Measurements from ENCODE around the gene KCND3. TPM values are rescaled to one million over a fixed set of nuclear protein-coding genes. Genes with fewer than 3 reads are reported as not detected.

The KCND3 gene
- total RNA-seq, 4 donors from 2014 or later = 1.4 to 3.5 (median 3.0) TPM

DNA sequence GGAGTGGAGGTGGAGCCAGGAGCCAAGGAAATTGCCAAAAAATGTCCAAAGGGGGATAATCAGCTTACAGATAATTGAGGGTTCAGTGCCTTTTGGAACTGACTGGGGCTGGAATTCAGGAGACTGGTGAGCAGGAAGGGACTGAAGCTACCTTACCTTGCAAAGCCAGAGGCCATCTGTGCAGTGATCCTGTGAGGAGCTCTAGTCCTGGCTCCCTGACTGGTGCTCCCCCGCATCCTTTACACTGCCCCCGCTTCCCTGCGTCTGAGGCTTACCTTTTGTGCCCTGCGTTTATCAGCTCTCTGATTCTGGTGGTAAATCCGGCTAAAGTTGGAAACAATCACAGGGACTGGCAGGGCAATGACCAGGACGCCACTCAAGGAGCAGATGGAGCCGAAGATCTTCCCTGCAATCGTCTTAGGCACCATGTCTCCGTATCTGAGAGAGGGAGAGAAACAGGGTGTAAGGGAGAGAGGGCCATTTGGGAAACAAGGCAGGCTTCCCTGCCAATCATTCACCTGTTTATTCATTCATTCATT, 202.7 kb downstream of the KCND3 start:
- peaks cover 6% of the 10 kb centered on the region for H3K27me3 ChIP-seq
- DNase-seq = no peak
- no peaks in the 10 kb centered on the region for H3K9me3 ChIP-seq
- no peaks in the 10 kb centered on the region for H3K36me3 ChIP-seq
- H3K27ac ChIP-seq = no peak overlapping the region
- in situ Hi-C loops (cut with MboI; ENCODE audit: low pct_ligation_motif_present in 1 of 4, low pct_unique_long_range_greater_than_20kb in 1 of 4, low sequenced_read_pairs in 3 of 4) (loop anchor here in 2 of 4 donors (25.0 kb wide), 2 partner anchors 549 to 551 kb away; partner anchors contain the start of gene CHI3L2 (in 1 of the 2)), intact Hi-C loops (cut with DNase I; ENCODE audit: low total_unique reads) (no loop called here)
- no peak overlapping the region for H3K4me3 ChIP-seq
- WGBS, 2 donors (ENCODE audit: low coverage in 1 of 2) = 76 to 88% methylated on average over 4 to 9 of the region's 9 CpGs
- TF ChIP-seq, protein P1, sequence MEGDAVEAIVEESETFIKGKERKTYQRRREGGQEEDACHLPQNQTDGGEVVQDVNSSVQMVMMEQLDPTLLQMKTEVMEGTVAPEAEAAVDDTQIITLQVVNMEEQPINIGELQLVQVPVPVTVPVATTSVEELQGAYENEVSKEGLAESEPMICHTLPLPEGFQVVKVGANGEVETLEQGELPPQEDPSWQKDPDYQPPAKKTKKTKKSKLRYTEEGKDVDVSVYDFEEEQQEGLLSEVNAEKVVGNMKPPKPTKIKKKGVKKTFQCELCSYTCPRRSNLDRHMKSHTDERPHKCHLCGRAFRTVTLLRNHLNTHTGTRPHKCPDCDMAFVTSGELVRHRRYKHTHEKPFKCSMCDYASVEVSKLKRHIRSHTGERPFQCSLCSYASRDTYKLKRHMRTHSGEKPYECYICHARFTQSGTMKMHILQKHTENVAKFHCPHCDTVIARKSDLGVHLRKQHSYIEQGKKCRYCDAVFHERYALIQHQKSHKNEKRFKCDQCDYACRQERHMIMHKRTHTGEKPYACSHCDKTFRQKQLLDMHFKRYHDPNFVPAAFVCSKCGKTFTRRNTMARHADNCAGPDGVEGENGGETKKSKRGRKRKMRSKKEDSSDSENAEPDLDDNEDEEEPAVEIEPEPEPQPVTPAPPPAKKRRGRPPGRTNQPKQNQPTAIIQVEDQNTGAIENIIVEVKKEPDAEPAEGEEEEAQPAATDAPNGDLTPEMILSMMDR (IDR thresholded peaks at IDR 0.05) = no peak
- no peak for TF ChIP-seq EP300 (IDR thresholded peaks at IDR 0.05; ENCODE audit: low read depth)
- no peak for TF ChIP-seq POLR2AphosphoS5 (IDR thresholded peaks at IDR 0.05)
- TF ChIP-seq POLR2A (IDR thresholded peaks at IDR 0.05) = no peak
- no peaks in the 10 kb centered on the region for H3K4me1 ChIP-seq

DNA sequence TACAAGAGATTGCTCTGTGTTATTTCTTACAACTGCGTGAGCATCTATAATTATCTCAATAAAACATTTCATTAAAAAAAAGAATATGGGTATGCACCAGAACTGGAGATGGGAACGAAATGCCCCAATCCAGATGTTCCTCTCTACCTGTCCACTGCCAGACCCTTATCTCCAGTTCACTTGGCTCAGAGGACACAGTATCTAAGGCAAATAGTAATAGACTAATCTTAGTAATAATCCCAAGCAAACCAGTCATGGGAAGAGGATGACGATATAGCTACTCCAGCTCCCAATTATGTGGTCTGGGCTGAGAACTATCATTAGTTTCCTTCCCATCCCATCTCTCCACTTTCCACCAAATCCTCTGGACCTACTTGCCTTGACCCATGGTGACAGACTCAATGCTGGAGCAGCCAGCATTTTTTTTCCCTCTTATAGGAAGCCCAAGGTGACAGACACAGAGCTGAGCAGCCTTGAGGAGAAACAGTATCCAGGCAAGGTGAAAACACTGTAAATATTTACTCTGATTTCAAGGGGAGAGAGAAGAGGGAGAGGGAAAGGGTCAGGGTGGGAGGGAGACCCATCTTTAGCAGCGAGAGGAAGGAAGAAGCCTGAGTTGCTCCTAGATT, 205.1 kb downstream of the KCND3 start:
- H3K36me3 ChIP-seq = no peaks in the 10 kb centered on the region
- no peak overlapping the region for H3K27ac ChIP-seq
- DNase-seq = no peak
- in situ Hi-C loops (cut with MboI; ENCODE audit: low pct_ligation_motif_present in 1 of 4, low pct_unique_long_range_greater_than_20kb in 1 of 4, low sequenced_read_pairs in 3 of 4) (loop anchor here in 2 of 4 donors (25.0 kb wide), 2 partner anchors 547 to 553 kb away; partner anchors contain the start of gene CHI3L2 (in 1 of the 2)), intact Hi-C loops (cut with DNase I; ENCODE audit: low total_unique reads) (no loop called here)
- WGBS, 2 donors (ENCODE audit: low coverage in 1 of 2) = 73 to 88% methylated on average over 3 to 4 of the region's 4 CpGs
- no peaks in the 10 kb centered on the region for H3K9me3 ChIP-seq
- no peaks in the 10 kb centered on the region for H3K4me1 ChIP-seq
- no peak for TF ChIP-seq POLR2A (IDR thresholded peaks at IDR 0.05)
- no peak for TF ChIP-seq POLR2AphosphoS5 (IDR thresholded peaks at IDR 0.05)
- TF ChIP-seq, protein P1 (IDR thresholded peaks at IDR 0.05) = no peak
- no peak for TF ChIP-seq EP300 (IDR thresholded peaks at IDR 0.05; ENCODE audit: low read depth)
- H3K4me3 ChIP-seq = no peak overlapping the region
- peaks cover 6% of the 10 kb centered on the region for H3K27me3 ChIP-seq

DNA sequence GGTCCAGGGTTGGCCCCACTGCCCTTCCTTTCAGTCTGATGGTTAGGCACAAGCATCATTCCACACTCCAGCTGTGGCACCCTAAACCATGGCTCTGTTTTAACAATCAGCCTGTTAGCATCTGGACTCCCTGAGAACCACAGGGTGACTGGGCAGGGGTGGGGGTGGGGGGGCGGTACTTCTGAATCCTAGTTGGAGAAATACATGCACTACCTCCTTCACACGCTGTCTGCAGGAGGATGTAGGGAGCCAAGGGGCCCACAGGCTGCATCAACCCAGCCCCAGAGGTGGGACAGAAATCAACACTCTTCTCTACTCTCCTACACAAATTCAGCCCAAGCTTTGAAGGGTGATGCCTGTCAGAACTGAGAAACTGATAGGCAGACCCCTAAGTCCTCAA, 209.9 kb downstream of the KCND3 start:
- Histone ChIP-seq H3K9me3 (no peaks in the 10 kb centered on the region), H3K27ac (no peak overlapping the region), H3K27me3 (no peaks in the 10 kb centered on the region), H3K4me3 (no peak overlapping the region), H3K4me1 (no peaks in the 10 kb centered on the region), H3K36me3 (no peaks in the 10 kb centered on the region)
- WGBS, 2 donors (ENCODE audit: low coverage in 1 of 2) = 100% methylated on average over 2 of the region's 2 CpGs; no CpG with 5 or more reads in 1 of the 2 donors
- TF ChIP-seq POLR2A (IDR thresholded peaks at IDR 0.05) (no peak), POLR2AphosphoS5 (IDR thresholded peaks at IDR 0.05) (no peak), EP300 (IDR thresholded peaks at IDR 0.05; ENCODE audit: low read depth) (no peak)
- TF ChIP-seq, protein P1 (IDR thresholded peaks at IDR 0.05) = no peak
- intact Hi-C loops (cut with DNase I; ENCODE audit: low total_unique reads) (no loop called here), in situ Hi-C loops (cut with MboI; ENCODE audit: low pct_ligation_motif_present in 1 of 4, low pct_unique_long_range_greater_than_20kb in 1 of 4, low sequenced_read_pairs in 3 of 4) (loop anchor here in 2 of 4 donors (25.0 kb wide), 2 partner anchors 542 to 558 kb away; partner anchors contain the start of gene CHI3L2 (in 1 of the 2))
- no peak for DNase-seq

DNA sequence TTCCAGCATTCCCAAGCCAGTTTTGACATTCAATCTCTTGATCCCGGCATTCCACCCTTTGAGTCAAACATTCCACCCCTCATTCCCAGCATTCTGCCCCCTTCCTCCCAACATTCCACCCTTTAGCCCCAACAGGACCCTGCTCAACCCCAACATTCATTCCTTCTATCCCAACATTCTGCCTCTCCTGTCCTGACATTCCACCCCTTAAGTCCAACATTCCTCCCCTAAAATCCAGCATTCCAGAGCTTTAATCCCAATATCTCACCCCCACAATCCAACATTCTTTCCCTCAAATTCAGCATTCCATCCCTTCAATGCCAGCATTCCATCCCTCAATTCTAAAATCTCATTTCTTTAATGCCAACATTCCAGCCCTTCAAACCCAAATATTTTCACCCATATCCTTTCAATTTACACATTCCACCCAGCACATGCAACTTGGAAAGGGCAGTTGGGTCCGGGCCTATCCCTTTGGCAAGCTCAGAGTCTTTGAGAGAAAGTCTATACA, 210.9 kb downstream of the KCND3 start:
- H3K9me3 ChIP-seq = no peaks in the 10 kb centered on the region
- no peaks in the 10 kb centered on the region for H3K4me1 ChIP-seq
- H3K27me3 ChIP-seq = no peaks in the 10 kb centered on the region
- H3K36me3 ChIP-seq = no peaks in the 10 kb centered on the region
- no peak for DNase-seq
- in situ Hi-C loops (cut with MboI; ENCODE audit: low pct_ligation_motif_present in 1 of 4, low pct_unique_long_range_greater_than_20kb in 1 of 4, low sequenced_read_pairs in 3 of 4) (loop anchor here in 2 of 4 donors (25.0 kb wide), 2 partner anchors 541 to 559 kb away; partner anchors contain the start of gene CHI3L2 (in 1 of the 2)), intact Hi-C loops (cut with DNase I; ENCODE audit: low total_unique reads) (no loop called here)
- no peak overlapping the region for H3K4me3 ChIP-seq
- WGBS, 2 donors (ENCODE audit: low coverage in 1 of 2) = 40 to 80% methylated on average over 2 of the region's 2 CpGs
- no peak overlapping the region for H3K27ac ChIP-seq
- TF ChIP-seq POLR2A (IDR thresholded peaks at IDR 0.05) = no peak
- no peak for TF ChIP-seq POLR2AphosphoS5 (IDR thresholded peaks at IDR 0.05)
- TF ChIP-seq EP300 (IDR thresholded peaks at IDR 0.05; ENCODE audit: low read depth) = no peak
- TF ChIP-seq, protein P1 (IDR thresholded peaks at IDR 0.05) = no peak
